HEK293T (cell line): ENCODE measurements around the gene DNAJC10.

Experiments used
- CTCF ChIA-PET: fragments of 350-600 bp; formaldehyde crosslinking; extraction: SDS; loops from one replicate; lab custom pipeline; 2021; ENCODE audit warnings: antibody characterized with exemption, inconsistent platforms; lab: Yijun Ruan, JAX
- POLR2A ChIA-PET: fragments of 350-600 bp; formaldehyde crosslinking; extraction: SDS; loops from one replicate; lab custom pipeline; 2020; ENCODE audit warnings: antibody characterized with exemption, inconsistent platforms; lab: Yijun Ruan, JAX
- DNase-seq: peaks from one replicate; pipeline ENCODE4 v3.0.0; 2012; ENCODE audit warnings: mixed read lengths; ENCODE audit errors: extremely low spot score
- ARNT ChIP-seq: fragments of 450-650 bp; IDR thresholded peaks from 2 replicates; pipeline ENCODE4 v1.6.1; 2017; ENCODE audit warnings: mild to moderate bottlenecking
- BHLHE40 ChIP-seq: fragments of 450-650 bp; IDR thresholded peaks from 2 replicates; pipeline ENCODE4 v1.6.1; 2016; ENCODE audit warnings: mild to moderate bottlenecking, moderate library complexity, borderline replicate concordance
- CTBP1 ChIP-seq: fragments of 450-650 bp; IDR thresholded peaks from 2 replicates; pipeline ENCODE4 v1.6.1; 2016; ENCODE audit warnings: borderline replicate concordance
- ELF4 ChIP-seq: fragments of 450-650 bp; IDR thresholded peaks from 2 replicates; pipeline ENCODE4 v1.6.1; 2017; ENCODE audit warnings: antibody characterized with exemption
- FOXA1 ChIP-seq: fragments of 450-650 bp; IDR thresholded peaks from 2 replicates; pipeline ENCODE4 v1.6.1; 2016; ENCODE audit warnings: mild to moderate bottlenecking
- FOXK2 ChIP-seq: fragments of 450-650 bp; IDR thresholded peaks from 2 replicates; pipeline ENCODE4 v1.6.1; 2016; ENCODE audit warnings: mild to moderate bottlenecking
- FOXM1 ChIP-seq: fragments of 450-650 bp; IDR thresholded peaks from 2 replicates; pipeline ENCODE4 v1.6.1; 2017; ENCODE audit warnings: mild to moderate bottlenecking, borderline replicate concordance
- HDGF ChIP-seq: fragments of 450-650 bp; IDR thresholded peaks from 2 replicates; pipeline ENCODE4 v1.6.1; 2017; ENCODE audit warnings: antibody characterized with exemption, borderline replicate concordance
- L3MBTL2 ChIP-seq: fragments of 450-650 bp; conservative IDR thresholded peaks from 2 replicates; pipeline ENCODE4 v1.6.1; 2016; ENCODE audit warnings: mild to moderate bottlenecking
- LEF1 ChIP-seq: fragments of 450-650 bp; IDR thresholded peaks from 2 replicates; pipeline ENCODE4 v1.6.1; 2017; ENCODE audit warnings: mild to moderate bottlenecking, borderline replicate concordance
- NFRKB ChIP-seq: fragments of 450-650 bp; IDR thresholded peaks from 2 replicates; pipeline ENCODE4 v1.6.1; 2016; ENCODE audit warnings: mild to moderate bottlenecking, moderate library complexity
- PKNOX1 ChIP-seq: fragments of 450-650 bp; IDR thresholded peaks from 2 replicates; pipeline ENCODE4 v1.6.1; 2016
- SP1 ChIP-seq: fragments of 450-650 bp; IDR thresholded peaks from 2 replicates; pipeline ENCODE4 v1.6.1; 2017
- SUZ12 ChIP-seq: fragments of 450-650 bp; IDR thresholded peaks from 2 replicates; pipeline ENCODE4 v1.6.1; 2016; ENCODE audit warnings: mild to moderate bottlenecking
- TARDBP ChIP-seq: fragments of 450-650 bp; IDR thresholded peaks from 2 replicates; pipeline ENCODE4 v1.6.1; 2016
- ZNF384 ChIP-seq: fragments of 450-650 bp; IDR thresholded peaks from 2 replicates; pipeline ENCODE4 v1.6.1; 2016

DNAJC10 gene

GRCh38 chr2:182827182-182827879, 111.3 kb downstream of the DNAJC10 start:
- no peak for DNase-seq
- POLR2A ChIA-PET = no interaction called here
- no peak for TF ChIP-seq L3MBTL2
- no peak for TF ChIP-seq BHLHE40
- no peak for TF ChIP-seq FOXK2
- no peak for TF ChIP-seq ELF4
- no peak for TF ChIP-seq HDGF
- CTCF ChIA-PET = no interaction called here

GRCh38 chr2:182831101-182831500, 115.0 kb downstream of the DNAJC10 start:
- no peak for TF ChIP-seq ZNF384
- no peak for DNase-seq

GRCh38 chr2:182831921-182832320, 115.9 kb downstream of the DNAJC10 start:
- TF ChIP-seq PKNOX1 (no peak), FOXK2 (no peak), FOXA1 (no peak), HDGF (no peak), CTBP1 (no peak), FOXM1 (no peak), TARDBP (no peak), SUZ12 (no peak), NFRKB (no peak)
- CTCF ChIA-PET = no interaction called here
- DNase-seq = no peak
- POLR2A ChIA-PET = no interaction called here

More at GRCh38 chr2:182831101-182831500, 115.0 kb downstream of the DNAJC10 start:
- ChIA-PET POLR2A (no interaction called here), CTCF (no interaction called here)

GRCh38 chr2:182833084-182833854, 117.2 kb downstream of the DNAJC10 start:
- ChIA-PET CTCF (no interaction called here), POLR2A (no interaction called here)
- no peak for DNase-seq
- TF ChIP-seq FOXK2 = no peak
- no peak for TF ChIP-seq NFRKB
- no peak for TF ChIP-seq PKNOX1
- no peak for TF ChIP-seq ELF4
- TF ChIP-seq LEF1 = no peak
- no peak for TF ChIP-seq FOXA1
- TF ChIP-seq L3MBTL2 = no peak
- TF ChIP-seq FOXM1 = no peak
- TF ChIP-seq SUZ12 = no peak
- TF ChIP-seq TARDBP = no peak
- TF ChIP-seq BHLHE40 = no peak
- TF ChIP-seq ARNT = no peak

- no peak for DNase-seq
- ChIA-PET CTCF (no interaction called here), POLR2A (no interaction called here)
- TF ChIP-seq FOXK2 = no peak
- no peak for TF ChIP-seq LEF1
- TF ChIP-seq SP1 = no peak
- TF ChIP-seq HDGF = no peak
- no peak for TF ChIP-seq ELF4
- no peak for TF ChIP-seq BHLHE40
- no peak for TF ChIP-seq FOXA1
- no peak for TF ChIP-seq FOXM1
- no peak for TF ChIP-seq PKNOX1
- TF ChIP-seq CTBP1 = no peak
- TF ChIP-seq ZNF384 = no peak
- no peak for TF ChIP-seq TARDBP
- no peak for TF ChIP-seq L3MBTL2
- TF ChIP-seq NFRKB = no peak
- TF ChIP-seq SUZ12 = no peak
- TF ChIP-seq ARNT = no peak
These were observed 118.2 kb downstream of the DNAJC10 start for GRCh38 chr2:182834293-182834692.

GRCh38 chr2:182836451-182836850, 120.4 kb downstream of the DNAJC10 start:
- CTCF ChIA-PET = no interaction called here
- POLR2A ChIA-PET = no interaction called here
- no peak for DNase-seq
- no peak for TF ChIP-seq FOXK2
- no peak for TF ChIP-seq SUZ12
- no peak for TF ChIP-seq PKNOX1
- TF ChIP-seq L3MBTL2 = no peak
- TF ChIP-seq FOXA1 = no peak
- no peak for TF ChIP-seq HDGF
- TF ChIP-seq CTBP1 = no peak
- no peak for TF ChIP-seq BHLHE40
- TF ChIP-seq FOXM1 = no peak
